K562 (cell line): ENCODE measurements around the gene CEP76. TPM values are rescaled to one million over a fixed set of nuclear protein-coding genes. Genes with fewer than 3 reads are reported as not detected.

ENCODE experiments used
- MEF2A ChIP-seq: IDR thresholded peaks from 2 replicates; pipeline ENCODE4 v1.6.1; 2011; ENCODE audit warnings: low read depth, mild to moderate bottlenecking, low read length, moderate library complexity; ENCODE audit not compliant: control insufficient read depth
- NR2C2 ChIP-seq, 2 experiments: fragments of 200-800 bp in 1 of 2; sonication (Bioruptor generic) in 1 of 2; sonication (generic) in 1 of 2; formaldehyde crosslinking in 1 of 2; IDR thresholded peaks; 2 replicates each; pipeline versions ENCODE4 v1.6.1 to v1.8.0; 2016 to 2022; ENCODE audit warnings: mild to moderate bottlenecking in 1 of 2, missing compliant biosample characterization in 1 of 2, missing genetic modification characterization in 1 of 2, missing genetic modification reagents in 1 of 2
- SLC30A9 ChIP-seq: fragments of 250-450 bp; sonication (Bioruptor Pico); IDR thresholded peaks from 2 replicates; pipeline ENCODE4 v1.8.0; 2022; ENCODE audit warnings: mild to moderate bottlenecking, moderate library complexity
- ZNF592 ChIP-seq: fragments of 450-650 bp; IDR thresholded peaks from 2 replicates; pipeline ENCODE4 v1.6.1; 2017; ENCODE audit warnings: antibody characterized with exemption, mild to moderate bottlenecking
- ZNF644 ChIP-seq: fragments of 200-800 bp; sonication (Bioruptor generic); IDR thresholded peaks from 2 replicates; pipeline ENCODE4 v1.6.1; 2016; ENCODE audit warnings: low read depth, missing genetic modification characterization, missing compliant biosample characterization
- polyA plus RNA-seq, 8 experiments: library from polyadenylated mRNA; depleted of rRNA in 4 of 8; stranded (reverse) in 5 of 8; unstranded in 3 of 8; fragments of >200 nt; fragmentation: Nextera tagmentation in 2 of 8; fragmentation: Illumina TruSeq in 1 of 8; extraction: Ambion mirVana in 2 of 8; extraction: Trizol in 1 of 8; gene quantifications; 2 replicates each; pipeline versions ENCODE4 v1.2.1 to v1.2.3, GENCODE V29; 2011 to 2014; ENCODE audit warnings: inconsistent platforms in 1 of 8, missing spikeins in 1 of 8
- total RNA-seq, 7 experiments: library from RNA; depleted of rRNA in 6 of 7; stranded (reverse); fragments of >200 nt in 6 of 7; fragmentation: Illumina TruSeq in 2 of 7; extraction: Trizol in 2 of 7; gene quantifications; 2 replicates each; pipeline versions ENCODE4 v1.2.1 to v1.2.3, GENCODE V29; 2011 to 2021; ENCODE audit warnings: low replicate concordance in 1 of 7
- TF ChIP-seq, protein P1 (sequence below): fragments of 450-650 bp; IDR thresholded peaks from 2 replicates; pipeline ENCODE4 v1.6.1; 2016; ENCODE audit warnings: mild to moderate bottlenecking, moderate library complexity
- TF ChIP-seq, protein P2 (sequence below): fragments of 450-650 bp; IDR thresholded peaks from 2 replicates; pipeline ENCODE4 v1.7.0; 2016; ENCODE audit warnings: borderline replicate concordance

CEP76 gene
- total and polyA plus RNA-seq, 9 of the 15 experiments (the other 6 are each of a cell fraction or from before 2014, with no cell fraction given) = 5.3 to 27.3 (median 19.3) TPM

- TF ChIP-seq, protein P1, sequence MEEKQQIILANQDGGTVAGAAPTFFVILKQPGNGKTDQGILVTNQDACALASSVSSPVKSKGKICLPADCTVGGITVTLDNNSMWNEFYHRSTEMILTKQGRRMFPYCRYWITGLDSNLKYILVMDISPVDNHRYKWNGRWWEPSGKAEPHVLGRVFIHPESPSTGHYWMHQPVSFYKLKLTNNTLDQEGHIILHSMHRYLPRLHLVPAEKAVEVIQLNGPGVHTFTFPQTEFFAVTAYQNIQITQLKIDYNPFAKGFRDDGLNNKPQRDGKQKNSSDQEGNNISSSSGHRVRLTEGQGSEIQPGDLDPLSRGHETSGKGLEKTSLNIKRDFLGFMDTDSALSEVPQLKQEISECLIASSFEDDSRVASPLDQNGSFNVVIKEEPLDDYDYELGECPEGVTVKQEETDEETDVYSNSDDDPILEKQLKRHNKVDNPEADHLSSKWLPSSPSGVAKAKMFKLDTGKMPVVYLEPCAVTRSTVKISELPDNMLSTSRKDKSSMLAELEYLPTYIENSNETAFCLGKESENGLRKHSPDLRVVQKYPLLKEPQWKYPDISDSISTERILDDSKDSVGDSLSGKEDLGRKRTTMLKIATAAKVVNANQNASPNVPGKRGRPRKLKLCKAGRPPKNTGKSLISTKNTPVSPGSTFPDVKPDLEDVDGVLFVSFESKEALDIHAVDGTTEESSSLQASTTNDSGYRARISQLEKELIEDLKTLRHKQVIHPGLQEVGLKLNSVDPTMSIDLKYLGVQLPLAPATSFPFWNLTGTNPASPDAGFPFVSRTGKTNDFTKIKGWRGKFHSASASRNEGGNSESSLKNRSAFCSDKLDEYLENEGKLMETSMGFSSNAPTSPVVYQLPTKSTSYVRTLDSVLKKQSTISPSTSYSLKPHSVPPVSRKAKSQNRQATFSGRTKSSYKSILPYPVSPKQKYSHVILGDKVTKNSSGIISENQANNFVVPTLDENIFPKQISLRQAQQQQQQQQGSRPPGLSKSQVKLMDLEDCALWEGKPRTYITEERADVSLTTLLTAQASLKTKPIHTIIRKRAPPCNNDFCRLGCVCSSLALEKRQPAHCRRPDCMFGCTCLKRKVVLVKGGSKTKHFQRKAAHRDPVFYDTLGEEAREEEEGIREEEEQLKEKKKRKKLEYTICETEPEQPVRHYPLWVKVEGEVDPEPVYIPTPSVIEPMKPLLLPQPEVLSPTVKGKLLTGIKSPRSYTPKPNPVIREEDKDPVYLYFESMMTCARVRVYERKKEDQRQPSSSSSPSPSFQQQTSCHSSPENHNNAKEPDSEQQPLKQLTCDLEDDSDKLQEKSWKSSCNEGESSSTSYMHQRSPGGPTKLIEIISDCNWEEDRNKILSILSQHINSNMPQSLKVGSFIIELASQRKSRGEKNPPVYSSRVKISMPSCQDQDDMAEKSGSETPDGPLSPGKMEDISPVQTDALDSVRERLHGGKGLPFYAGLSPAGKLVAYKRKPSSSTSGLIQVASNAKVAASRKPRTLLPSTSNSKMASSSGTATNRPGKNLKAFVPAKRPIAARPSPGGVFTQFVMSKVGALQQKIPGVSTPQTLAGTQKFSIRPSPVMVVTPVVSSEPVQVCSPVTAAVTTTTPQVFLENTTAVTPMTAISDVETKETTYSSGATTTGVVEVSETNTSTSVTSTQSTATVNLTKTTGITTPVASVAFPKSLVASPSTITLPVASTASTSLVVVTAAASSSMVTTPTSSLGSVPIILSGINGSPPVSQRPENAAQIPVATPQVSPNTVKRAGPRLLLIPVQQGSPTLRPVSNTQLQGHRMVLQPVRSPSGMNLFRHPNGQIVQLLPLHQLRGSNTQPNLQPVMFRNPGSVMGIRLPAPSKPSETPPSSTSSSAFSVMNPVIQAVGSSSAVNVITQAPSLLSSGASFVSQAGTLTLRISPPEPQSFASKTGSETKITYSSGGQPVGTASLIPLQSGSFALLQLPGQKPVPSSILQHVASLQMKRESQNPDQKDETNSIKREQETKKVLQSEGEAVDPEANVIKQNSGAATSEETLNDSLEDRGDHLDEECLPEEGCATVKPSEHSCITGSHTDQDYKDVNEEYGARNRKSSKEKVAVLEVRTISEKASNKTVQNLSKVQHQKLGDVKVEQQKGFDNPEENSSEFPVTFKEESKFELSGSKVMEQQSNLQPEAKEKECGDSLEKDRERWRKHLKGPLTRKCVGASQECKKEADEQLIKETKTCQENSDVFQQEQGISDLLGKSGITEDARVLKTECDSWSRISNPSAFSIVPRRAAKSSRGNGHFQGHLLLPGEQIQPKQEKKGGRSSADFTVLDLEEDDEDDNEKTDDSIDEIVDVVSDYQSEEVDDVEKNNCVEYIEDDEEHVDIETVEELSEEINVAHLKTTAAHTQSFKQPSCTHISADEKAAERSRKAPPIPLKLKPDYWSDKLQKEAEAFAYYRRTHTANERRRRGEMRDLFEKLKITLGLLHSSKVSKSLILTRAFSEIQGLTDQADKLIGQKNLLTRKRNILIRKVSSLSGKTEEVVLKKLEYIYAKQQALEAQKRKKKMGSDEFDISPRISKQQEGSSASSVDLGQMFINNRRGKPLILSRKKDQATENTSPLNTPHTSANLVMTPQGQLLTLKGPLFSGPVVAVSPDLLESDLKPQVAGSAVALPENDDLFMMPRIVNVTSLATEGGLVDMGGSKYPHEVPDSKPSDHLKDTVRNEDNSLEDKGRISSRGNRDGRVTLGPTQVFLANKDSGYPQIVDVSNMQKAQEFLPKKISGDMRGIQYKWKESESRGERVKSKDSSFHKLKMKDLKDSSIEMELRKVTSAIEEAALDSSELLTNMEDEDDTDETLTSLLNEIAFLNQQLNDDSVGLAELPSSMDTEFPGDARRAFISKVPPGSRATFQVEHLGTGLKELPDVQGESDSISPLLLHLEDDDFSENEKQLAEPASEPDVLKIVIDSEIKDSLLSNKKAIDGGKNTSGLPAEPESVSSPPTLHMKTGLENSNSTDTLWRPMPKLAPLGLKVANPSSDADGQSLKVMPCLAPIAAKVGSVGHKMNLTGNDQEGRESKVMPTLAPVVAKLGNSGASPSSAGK = peak; percentile 43; the same call in 1 of the 2 replicates
- TF ChIP-seq ZNF592 (0 out of 2 replicates have a peak, but pooled peaks have one; percentile 48), NR2C2 (CRISPR knock-in tag; IDR thresholded peaks at IDR 0.05) (no peak), NR2C2 (tag; IDR thresholded peaks at IDR 0.05) (peak; percentile 9; the same call in 1 of the 2 replicates), ZNF644 (tag) (no peak), MEF2A (no peak), SLC30A9 (CRISPR knock-in tag) (no peak)
- TF ChIP-seq, protein P2, sequence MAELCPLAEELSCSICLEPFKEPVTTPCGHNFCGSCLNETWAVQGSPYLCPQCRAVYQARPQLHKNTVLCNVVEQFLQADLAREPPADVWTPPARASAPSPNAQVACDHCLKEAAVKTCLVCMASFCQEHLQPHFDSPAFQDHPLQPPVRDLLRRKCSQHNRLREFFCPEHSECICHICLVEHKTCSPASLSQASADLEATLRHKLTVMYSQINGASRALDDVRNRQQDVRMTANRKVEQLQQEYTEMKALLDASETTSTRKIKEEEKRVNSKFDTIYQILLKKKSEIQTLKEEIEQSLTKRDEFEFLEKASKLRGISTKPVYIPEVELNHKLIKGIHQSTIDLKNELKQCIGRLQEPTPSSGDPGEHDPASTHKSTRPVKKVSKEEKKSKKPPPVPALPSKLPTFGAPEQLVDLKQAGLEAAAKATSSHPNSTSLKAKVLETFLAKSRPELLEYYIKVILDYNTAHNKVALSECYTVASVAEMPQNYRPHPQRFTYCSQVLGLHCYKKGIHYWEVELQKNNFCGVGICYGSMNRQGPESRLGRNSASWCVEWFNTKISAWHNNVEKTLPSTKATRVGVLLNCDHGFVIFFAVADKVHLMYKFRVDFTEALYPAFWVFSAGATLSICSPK = no peak
- TF ChIP-seq, all 486 proteins: peak for 6
These were observed 61.7 kb downstream of the CEP76 start (continued) for GRCh38 chr18:12640881-12641200.
